Lower lobe of right lung (tissue), 2 donors: ENCODE results near the gene CDKN1A. TPM values are rescaled to one million over a fixed set of nuclear protein-coding genes. Genes with fewer than 3 reads are reported as not detected.

Source experiments
- ATAC-seq, 2 donors: fragments of 200-7000 bp; cut with Tn5 transposase; one replicate each; pipeline ENCODE4 v1.9.1; 2020 to 2022; ENCODE audit warnings: mild to moderate bottlenecking in 2 of 2, moderate library complexity in 2 of 2
- DNase-seq: peaks from one replicate; pipeline ENCODE4 v3.0.0-alpha.2; 2020
- H3K27ac ChIP-seq: fragments of 200-600 bp; one replicate; pipeline ENCODE4 v1.8.0; 2022
- H3K27me3 ChIP-seq: fragments of 200-600 bp; one replicate; pipeline ENCODE4 v1.8.0; 2022; ENCODE audit warnings: low read depth
- H3K36me3 ChIP-seq: fragments of 200-600 bp; one replicate; pipeline ENCODE4 v1.8.0; 2022; ENCODE audit warnings: mild to moderate bottlenecking
- H3K4me1 ChIP-seq: fragments of 200-600 bp; one replicate; pipeline ENCODE4 v1.8.0; 2022
- H3K4me3 ChIP-seq: fragments of 200-600 bp; one replicate; pipeline ENCODE4 v1.8.0; 2022; ENCODE audit warnings: mild to moderate bottlenecking
- H3K9me3 ChIP-seq: fragments of 200-600 bp; one replicate; pipeline ENCODE4 v1.8.0; 2022
- intact Hi-C: fragments of 100-400 bp; cut with DNase I; formaldehyde crosslinking; loops from one replicate; pipeline ENCODE4 v1.11.0; 2022
- total RNA-seq: library from RNA; stranded (reverse); fragmentation: NEBNext Ultra II Directional; extraction: Animal tissue kit (Norgen Biotek cat#: 25700); gene quantifications from one replicate; pipeline ENCODE4 v1.2.1, GENCODE V29; 2021
- TF ChIP-seq, protein P1 (sequence below): fragments of 200-600 bp; IDR thresholded peaks from one replicate; pipeline ENCODE4 v1.8.0; 2022; ENCODE audit warnings: antibody characterized with exemption, mild to moderate bottlenecking
- donor health status: DM: no; HTN: yes; CAD: no; lungs with severe emphysema.

Gene CDKN1A
- total RNA-seq, 1 donor from 2014 or later = 71.0 TPM

DNA sequence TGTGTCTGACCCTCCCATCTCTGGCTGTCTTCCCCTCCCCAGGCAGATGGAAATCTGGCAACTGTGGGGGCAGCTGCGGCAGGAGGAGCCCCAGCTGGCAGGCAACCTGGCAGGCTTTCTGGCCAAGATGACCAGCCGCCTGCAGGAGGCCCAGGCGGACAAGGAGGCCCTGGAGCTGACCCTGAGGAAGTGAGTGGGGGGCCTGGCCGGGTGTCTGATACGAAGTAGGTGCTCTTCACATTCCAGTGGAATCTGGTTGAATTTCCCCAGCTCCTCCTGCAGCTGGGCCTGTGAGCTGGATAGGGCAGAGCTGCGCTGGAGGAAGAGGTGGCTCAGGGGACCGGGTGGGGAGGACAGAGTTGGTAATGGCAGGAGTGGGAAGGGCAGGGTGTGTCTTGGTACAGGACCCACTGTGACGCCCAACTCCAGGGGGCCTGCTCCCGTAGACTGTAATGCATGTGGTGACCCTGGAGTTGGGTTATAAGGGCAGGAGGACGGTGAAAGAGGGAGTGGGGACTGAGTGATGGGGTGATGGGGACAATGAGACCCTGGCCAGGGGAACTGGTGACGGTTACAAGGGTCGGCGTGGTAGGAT, 38.8 kb downstream of the CDKN1A start:
- DNase-seq = no peak
- Histone ChIP-seq H3K4me3 (no peak overlapping the region), H3K27ac (no peak overlapping the region), H3K4me1 (no peaks in the 10 kb centered on the region), H3K27me3 (no peaks in the 10 kb centered on the region), H3K36me3 (no peaks in the 10 kb centered on the region), H3K9me3 (no peaks in the 10 kb centered on the region)
- no peak for ATAC-seq
- TF ChIP-seq, protein P1, sequence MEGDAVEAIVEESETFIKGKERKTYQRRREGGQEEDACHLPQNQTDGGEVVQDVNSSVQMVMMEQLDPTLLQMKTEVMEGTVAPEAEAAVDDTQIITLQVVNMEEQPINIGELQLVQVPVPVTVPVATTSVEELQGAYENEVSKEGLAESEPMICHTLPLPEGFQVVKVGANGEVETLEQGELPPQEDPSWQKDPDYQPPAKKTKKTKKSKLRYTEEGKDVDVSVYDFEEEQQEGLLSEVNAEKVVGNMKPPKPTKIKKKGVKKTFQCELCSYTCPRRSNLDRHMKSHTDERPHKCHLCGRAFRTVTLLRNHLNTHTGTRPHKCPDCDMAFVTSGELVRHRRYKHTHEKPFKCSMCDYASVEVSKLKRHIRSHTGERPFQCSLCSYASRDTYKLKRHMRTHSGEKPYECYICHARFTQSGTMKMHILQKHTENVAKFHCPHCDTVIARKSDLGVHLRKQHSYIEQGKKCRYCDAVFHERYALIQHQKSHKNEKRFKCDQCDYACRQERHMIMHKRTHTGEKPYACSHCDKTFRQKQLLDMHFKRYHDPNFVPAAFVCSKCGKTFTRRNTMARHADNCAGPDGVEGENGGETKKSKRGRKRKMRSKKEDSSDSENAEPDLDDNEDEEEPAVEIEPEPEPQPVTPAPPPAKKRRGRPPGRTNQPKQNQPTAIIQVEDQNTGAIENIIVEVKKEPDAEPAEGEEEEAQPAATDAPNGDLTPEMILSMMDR = no peak
- intact Hi-C loops = no loop called here

DNA sequence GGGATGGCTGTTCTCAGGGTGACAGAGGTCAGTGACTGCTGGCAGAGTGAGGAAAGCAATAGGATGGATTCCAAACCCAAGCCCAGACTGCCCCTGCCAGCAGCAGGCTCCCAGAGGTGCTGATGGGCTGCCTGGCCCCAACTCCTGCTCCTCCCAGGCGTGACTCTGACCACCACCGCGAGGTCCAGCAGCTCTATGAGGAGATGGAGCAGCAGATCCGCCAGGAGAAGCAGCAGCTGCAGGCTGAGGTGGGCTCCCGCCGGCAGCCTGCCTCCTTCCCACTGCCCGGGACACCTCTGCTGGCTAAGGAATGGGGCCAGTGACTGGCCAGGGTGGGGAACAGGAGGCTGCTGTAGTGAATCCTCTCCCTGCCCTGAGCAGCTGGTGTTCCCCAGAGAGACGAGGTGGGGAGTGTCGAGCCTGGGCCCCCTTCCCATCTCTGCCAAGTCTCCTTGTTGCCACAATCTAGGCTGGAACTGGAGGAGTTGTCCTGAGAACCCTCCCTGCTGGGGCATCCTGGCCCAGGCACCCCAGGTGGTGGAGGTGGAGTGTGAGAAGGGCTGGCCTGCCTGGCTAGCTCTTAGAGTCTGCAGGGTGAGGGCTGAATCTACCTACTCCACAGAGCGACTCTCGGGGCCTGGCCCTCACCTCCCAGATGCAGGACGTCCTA, 39.5 kb downstream of the CDKN1A start:
- no peak for ATAC-seq
- Histone ChIP-seq H3K27me3 (no peaks in the 10 kb centered on the region), H3K36me3 (no peaks in the 10 kb centered on the region), H3K4me3 (no peak overlapping the region), H3K9me3 (no peaks in the 10 kb centered on the region), H3K27ac (no peak overlapping the region), H3K4me1 (no peaks in the 10 kb centered on the region)
- TF ChIP-seq, protein P1 = no peak
- no peak for DNase-seq
- intact Hi-C loops = no loop called here

DNA sequence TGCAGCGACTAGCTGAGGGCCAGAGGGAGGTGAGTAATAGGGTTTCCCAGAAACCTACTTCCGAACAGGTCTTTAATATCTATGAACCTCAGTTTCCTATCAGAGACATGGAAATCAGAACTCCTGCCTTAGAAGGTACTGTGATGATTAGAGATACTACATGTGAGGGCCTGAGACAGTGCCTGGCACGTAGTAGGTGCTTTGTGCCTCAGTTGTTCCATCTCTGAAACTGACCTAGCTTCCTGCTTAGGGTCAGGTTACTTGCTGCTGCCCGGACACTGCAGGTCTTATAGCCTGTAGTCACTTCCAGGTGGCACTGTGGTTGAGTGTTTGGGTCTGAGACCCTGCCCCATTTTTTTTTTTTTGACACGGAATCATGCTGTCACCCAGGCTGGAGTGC, 40.0 kb downstream of the CDKN1A start:
- no peaks in the 10 kb centered on the region for H3K27me3 ChIP-seq
- H3K36me3 ChIP-seq = no peaks in the 10 kb centered on the region
- no peaks in the 10 kb centered on the region for H3K4me1 ChIP-seq
- H3K27ac ChIP-seq = no peak overlapping the region
- DNase-seq (no peak), ATAC-seq (no peak)
- H3K4me3 ChIP-seq = no peak overlapping the region
- intact Hi-C loops = no loop called here
- H3K9me3 ChIP-seq = no peaks in the 10 kb centered on the region
- TF ChIP-seq, protein P1 = no peak

DNA sequence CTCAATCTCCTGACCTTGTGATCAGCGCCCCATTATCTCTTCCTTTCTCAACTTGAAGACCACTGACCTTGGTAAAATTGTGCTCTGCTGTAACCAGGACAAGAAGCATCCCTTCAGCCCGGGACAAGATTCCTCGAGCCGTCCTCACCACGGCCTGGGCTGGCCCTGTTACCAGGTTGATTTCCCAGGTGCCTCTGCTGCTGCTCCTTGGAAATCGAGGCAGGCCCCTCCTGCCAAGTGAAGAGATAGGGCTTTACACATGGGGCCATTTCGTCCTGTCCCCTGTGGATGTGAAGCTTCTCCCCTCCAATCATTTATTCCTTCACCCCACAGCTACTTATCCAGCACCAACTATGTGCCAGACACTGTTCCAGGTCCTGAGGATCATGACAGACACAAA, 40.6 kb downstream of the CDKN1A start:
- DNase-seq = no peak
- H3K36me3 ChIP-seq = no peaks in the 10 kb centered on the region
- TF ChIP-seq, protein P1 = no peak
- no peaks in the 10 kb centered on the region for H3K27me3 ChIP-seq
- ATAC-seq = no peak
- H3K4me3 ChIP-seq = no peak overlapping the region
- H3K9me3 ChIP-seq = no peaks in the 10 kb centered on the region
- H3K27ac ChIP-seq = no peak overlapping the region
- intact Hi-C loops = no loop called here
- H3K4me1 ChIP-seq = no peaks in the 10 kb centered on the region

DNA sequence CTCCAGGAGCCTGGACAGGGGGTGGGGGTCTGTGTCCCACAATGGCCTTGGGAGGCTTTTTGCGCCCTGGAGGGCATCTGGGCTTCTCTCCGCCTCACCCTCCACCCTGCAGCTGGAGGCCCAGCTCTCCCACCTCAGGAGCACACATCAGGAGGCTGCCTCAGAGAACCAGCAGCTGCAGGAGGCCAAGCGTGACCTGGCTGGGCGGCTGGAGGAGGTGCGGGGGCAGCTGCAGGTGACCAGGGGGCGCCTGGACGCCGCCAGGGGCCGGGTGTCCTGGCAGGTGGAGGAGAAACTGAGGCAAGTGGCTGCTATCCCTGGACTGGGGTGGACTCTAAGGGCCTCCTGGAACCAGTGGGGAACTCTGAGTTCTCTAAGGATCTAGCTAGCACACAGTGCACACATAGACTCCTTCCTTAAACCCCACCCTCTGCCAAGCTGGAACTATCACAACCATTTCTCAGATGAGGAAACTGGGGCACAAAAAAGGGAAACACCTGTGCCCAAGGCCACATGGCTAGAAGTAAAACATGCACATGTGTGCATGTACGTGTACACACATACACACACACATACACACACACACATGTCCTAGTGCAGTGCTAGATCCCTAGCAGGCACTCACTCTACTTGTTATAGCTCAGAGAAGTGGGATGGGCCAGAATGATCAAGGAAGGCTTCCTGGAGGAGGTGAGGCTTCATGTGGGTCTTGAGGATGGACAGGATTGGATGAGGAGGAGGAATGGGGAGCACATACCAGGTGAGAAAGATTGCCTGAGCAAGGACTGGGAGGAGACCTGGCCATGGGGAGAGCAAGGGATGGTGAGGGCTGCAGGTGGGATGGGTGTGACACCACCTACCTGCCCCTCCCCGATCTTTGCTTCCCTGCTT, 42.0 kb downstream of the CDKN1A start:
- Histone ChIP-seq H3K9me3 (no peaks in the 10 kb centered on the region), H3K4me1 (no peaks in the 10 kb centered on the region), H3K4me3 (no peak overlapping the region), H3K27me3 (no peaks in the 10 kb centered on the region), H3K27ac (no peak overlapping the region), H3K36me3 (no peaks in the 10 kb centered on the region)
- intact Hi-C loops = no loop called here
- DNase-seq = no peak
- TF ChIP-seq, protein P1 = no peak
- no peak for ATAC-seq
